ENCODE data around the gene PRKAA1.

DNA sequence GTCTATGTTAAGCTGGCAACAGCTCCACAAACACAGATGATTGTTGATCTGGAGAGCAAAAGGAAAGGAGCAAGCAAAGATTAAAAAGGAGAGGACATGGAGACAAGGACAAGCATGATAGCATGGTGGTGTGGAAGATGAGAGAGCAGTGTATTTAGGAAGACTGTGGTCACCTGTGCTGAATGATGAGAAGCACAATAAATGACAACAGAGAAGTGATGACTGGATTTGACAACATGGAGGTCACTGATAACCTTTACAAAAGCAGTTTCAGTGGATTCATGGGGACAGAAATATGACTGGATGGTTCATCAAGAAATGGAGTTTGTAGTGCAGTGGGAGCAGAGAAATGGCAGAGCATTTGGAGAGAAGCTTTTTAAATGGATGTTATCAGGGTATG is 62.6 kb downstream of the PRKAA1 start:
- TF ChIP-seq, protein P1, sequence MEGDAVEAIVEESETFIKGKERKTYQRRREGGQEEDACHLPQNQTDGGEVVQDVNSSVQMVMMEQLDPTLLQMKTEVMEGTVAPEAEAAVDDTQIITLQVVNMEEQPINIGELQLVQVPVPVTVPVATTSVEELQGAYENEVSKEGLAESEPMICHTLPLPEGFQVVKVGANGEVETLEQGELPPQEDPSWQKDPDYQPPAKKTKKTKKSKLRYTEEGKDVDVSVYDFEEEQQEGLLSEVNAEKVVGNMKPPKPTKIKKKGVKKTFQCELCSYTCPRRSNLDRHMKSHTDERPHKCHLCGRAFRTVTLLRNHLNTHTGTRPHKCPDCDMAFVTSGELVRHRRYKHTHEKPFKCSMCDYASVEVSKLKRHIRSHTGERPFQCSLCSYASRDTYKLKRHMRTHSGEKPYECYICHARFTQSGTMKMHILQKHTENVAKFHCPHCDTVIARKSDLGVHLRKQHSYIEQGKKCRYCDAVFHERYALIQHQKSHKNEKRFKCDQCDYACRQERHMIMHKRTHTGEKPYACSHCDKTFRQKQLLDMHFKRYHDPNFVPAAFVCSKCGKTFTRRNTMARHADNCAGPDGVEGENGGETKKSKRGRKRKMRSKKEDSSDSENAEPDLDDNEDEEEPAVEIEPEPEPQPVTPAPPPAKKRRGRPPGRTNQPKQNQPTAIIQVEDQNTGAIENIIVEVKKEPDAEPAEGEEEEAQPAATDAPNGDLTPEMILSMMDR (conservative IDR thresholded peaks at IDR 0.05): no peak
- no peak for TF ChIP-seq ZFX (IDR thresholded peaks at IDR 0.05)
